ENCODE measurements around the gene NFIB. TPM values are rescaled to one million over a fixed set of nuclear protein-coding genes. Genes with fewer than 3 reads are reported as not detected.

The NFIB gene
- total RNA-seq (2022) (0.44 and 0.61 TPM in 2 replicates), Bru-seq, nascent RNA (percentile 22 among the genes with signal in this experiment), BruChase-seq, experiment 1, labeled RNA remaining after a 2-hour chase (percentile 26 among the genes with signal in this experiment), BruChase-seq, experiment 2, labeled RNA remaining after a 6-hour chase (percentile 19 among the genes with signal in this experiment)
- long read RNA-seq, result 0 reads

DNA sequence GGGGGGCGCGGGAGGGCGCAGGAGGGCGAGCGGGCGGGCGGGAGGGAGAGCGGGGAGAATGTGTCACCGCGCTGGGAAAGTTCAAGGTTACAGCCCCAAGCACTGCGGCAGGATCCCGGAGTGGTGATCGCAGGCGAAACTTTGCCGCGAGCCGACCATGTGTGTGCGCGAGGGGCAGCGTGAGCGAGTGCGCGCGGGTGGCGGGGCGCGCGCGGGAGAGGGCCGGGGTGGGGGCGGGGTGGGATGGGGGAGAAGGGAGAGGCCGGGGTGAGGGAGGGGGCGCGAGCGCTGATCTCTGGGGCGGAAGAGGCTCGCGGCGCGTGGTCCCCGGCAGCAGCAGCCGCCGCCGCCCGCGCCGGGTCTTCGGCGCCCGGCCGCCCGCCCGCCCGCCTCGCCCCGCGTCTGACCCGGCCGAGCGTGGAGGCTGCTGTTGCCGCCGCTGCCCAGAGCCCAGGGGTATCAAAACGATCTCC is at the start of gene NFIB:
Gene NFIB, minus strand, starts transcription at position 191 of the 473 bp plus-strand sequence. CDS start 630 bp downstream, outside the sequence.
- H3K27me3 Mint-ChIP-seq (ENCODE audit: insufficient read depth, unreplicated experiment), result peaks cover 24% of the 10 kb centered on the region
- H3K4me3 Mint-ChIP-seq (ENCODE audit: unreplicated experiment), result peak within 1 kb of the TSS; percentile 76
- peak in 1 of 2 experiments; percentile 5 for DNase-seq
- peaks cover 1% of the 10 kb centered on the region; the same call in 1 of the 2 replicates for H3K27me3 ChIP-seq (replicated peaks; ENCODE audit: control insufficient read depth, insufficient read depth, low read length)
- no peaks in the 10 kb centered on the region for H3K9me3 ChIP-seq
- peaks cover 6% of the 10 kb centered on the region for H3K4me1 Mint-ChIP-seq (ENCODE audit: low read depth, unreplicated experiment)
- H3K27ac Mint-ChIP-seq (ENCODE audit: unreplicated experiment), result no peak within 1 kb of the TSS
- intact Hi-C loops (cut with micrococcal nuclease; ENCODE audit: unreplicated experiment), result no loop called here
- ChIA-PET CTCF (no interaction called here), POLR2A (interaction anchor here (0.7 kb wide), 1 partner anchor 178 kb away, joined by 3 read pairs; no protein-coding TSS in a partner anchor)
- no TSS peak for BruUV-seq (replicated peaks)
- H3K4me1 ChIP-seq, result no peaks in the 10 kb centered on the region; the same call in 1 of the 2 replicates
- no peaks in the 10 kb centered on the region for H3K36me3 ChIP-seq (ENCODE audit: control insufficient read depth, insufficient read depth, low read length)
- no peak for TF ChIP-seq CTCF (IDR thresholded peaks at IDR 0.05; ENCODE audit: insufficient read depth in 1 of 2, low read depth in 1 of 2, low read length in 1 of 2, severe bottlenecking in 1 of 2, unreplicated experiment in 1 of 2)
- H3K36me3 Mint-ChIP-seq (ENCODE audit: insufficient read depth, unreplicated experiment), result no peaks in the 10 kb centered on the region
- peak within 1 kb of the TSS; percentile 31 for H3K4me3 ChIP-seq (ENCODE audit: low read depth, low read length)
- H3K9me3 Mint-ChIP-seq (ENCODE audit: unreplicated experiment), result no peaks in the 10 kb centered on the region

- intact Hi-C loops (cut with micrococcal nuclease; ENCODE audit: unreplicated experiment), result no loop called here
- Mint-ChIP-seq H3K9me3 (ENCODE audit: unreplicated experiment) (no peaks in the 10 kb centered on the region), H3K27me3 (ENCODE audit: insufficient read depth, unreplicated experiment) (no peaks in the 10 kb centered on the region), H3K27ac (ENCODE audit: unreplicated experiment) (no peak overlapping the region), H3K4me3 (ENCODE audit: unreplicated experiment) (no peak overlapping the region), H3K4me1 (ENCODE audit: low read depth, unreplicated experiment) (no peaks in the 10 kb centered on the region), H3K36me3 (ENCODE audit: insufficient read depth, unreplicated experiment) (no peaks in the 10 kb centered on the region)
- DNase-seq, result no peak
- CTCF ChIA-PET, result no interaction called here
- H3K4me3 ChIP-seq (ENCODE audit: low read depth, low read length), result no peak overlapping the region
- no peaks in the 10 kb centered on the region for H3K27me3 ChIP-seq (replicated peaks; ENCODE audit: control insufficient read depth, insufficient read depth, low read length)
- no peaks in the 10 kb centered on the region for H3K9me3 ChIP-seq
- H3K36me3 ChIP-seq (ENCODE audit: control insufficient read depth, insufficient read depth, low read length), result no peaks in the 10 kb centered on the region
- no peak for TF ChIP-seq CTCF (IDR thresholded peaks at IDR 0.05; ENCODE audit: insufficient read depth in 1 of 2, low read depth in 1 of 2, low read length in 1 of 2, severe bottlenecking in 1 of 2, unreplicated experiment in 1 of 2)
- POLR2A ChIA-PET, result no interaction called here
- no TSS peak for BruUV-seq (replicated peaks)
- H3K4me1 ChIP-seq, result no peaks in the 10 kb centered on the region
Measured at GRCh38 chr9:14362175-14362574, 48.2 kb upstream of the NFIB start.

- Mint-ChIP-seq H3K9me3 (ENCODE audit: unreplicated experiment) (no peaks in the 10 kb centered on the region), H3K27ac (ENCODE audit: unreplicated experiment) (no peak overlapping the region), H3K4me3 (ENCODE audit: unreplicated experiment) (no peak overlapping the region), H3K4me1 (ENCODE audit: low read depth, unreplicated experiment) (no peaks in the 10 kb centered on the region), H3K36me3 (ENCODE audit: insufficient read depth, unreplicated experiment) (no peaks in the 10 kb centered on the region), H3K27me3 (ENCODE audit: insufficient read depth, unreplicated experiment) (no peaks in the 10 kb centered on the region)
- Histone ChIP-seq H3K4me3 (ENCODE audit: low read depth, low read length) (no peak overlapping the region), H3K27me3 (replicated peaks; ENCODE audit: control insufficient read depth, insufficient read depth, low read length) (no peaks in the 10 kb centered on the region), H3K36me3 (ENCODE audit: control insufficient read depth, insufficient read depth, low read length) (no peaks in the 10 kb centered on the region), H3K9me3 (no peaks in the 10 kb centered on the region), H3K4me1 (no peaks in the 10 kb centered on the region)
- no peak for TF ChIP-seq CTCF (IDR thresholded peaks at IDR 0.05; ENCODE audit: insufficient read depth in 1 of 2, low read depth in 1 of 2, low read length in 1 of 2, severe bottlenecking in 1 of 2, unreplicated experiment in 1 of 2)
- CTCF ChIA-PET, result no interaction called here
- no peak for DNase-seq
- BruUV-seq (replicated peaks), result no TSS peak
- POLR2A ChIA-PET, result no interaction called here
- intact Hi-C loops (cut with micrococcal nuclease; ENCODE audit: unreplicated experiment), result no loop called here
Measured at GRCh38 chr9:14361074-14361473, 47.1 kb upstream of the NFIB start.
